Thyroid gland (tissue), 4 donors: ENCODE measurements around the gene GALNTL6. TPM values are rescaled to one million over a fixed set of nuclear protein-coding genes. Genes with fewer than 3 reads are reported as not detected.

Experiments
- DNase-seq, 2 donors: peaks; one replicate each; pipeline ENCODE4 v3.0.0-alpha.2; 2019
- H3K27ac ChIP-seq, 3 donors: fragments of 200-600 bp; sonication (generic); 1 replicate in 2 of 3; 2 replicates in 1 of 3; pipeline ENCODE4 v1.5.1; 2016 to 2019; ENCODE audit warnings: mild to moderate bottlenecking in 1 of 3, moderate library complexity in 1 of 3
- H3K27me3 ChIP-seq: fragments of 200-600 bp; sonication (generic); one replicate; pipeline ENCODE4 v1.5.1; 2019
- H3K36me3 ChIP-seq, 2 donors: fragments of 200-600 bp; sonication (generic); one replicate each; pipeline ENCODE4 v1.5.1; 2016 to 2019
- H3K4me1 ChIP-seq, 2 donors: fragments of 200-600 bp; sonication (generic); one replicate each; pipeline ENCODE4 v1.5.1; 2017 to 2019
- H3K4me3 ChIP-seq, 3 donors: fragments of 200-600 bp; sonication (generic); replicated peaks in 1 of 3; 1 replicate in 2 of 3; 2 replicates in 1 of 3; pipeline ENCODE4 v1.5.1; 2016; ENCODE audit warnings: mild to moderate bottlenecking in 1 of 3
- H3K9me3 ChIP-seq: fragments of 200-600 bp; sonication (generic); one replicate; pipeline ENCODE4 v1.5.1; 2017
- POLR2A ChIP-seq, 2 donors: fragments of 450-650 bp; IDR thresholded peaks; one replicate each; pipeline ENCODE4 v1.6.1; 2017; ENCODE audit warnings: antibody characterized with exemption in 2 of 2, mild to moderate bottlenecking in 2 of 2, moderate library complexity in 1 of 2
- WGBS, 2 donors: methylation state at CpG; one replicate each; pipeline ENCODE4 v1.1.5; 2017; 5-methylcytosine and 5-hydroxymethylcytosine counted together
- intact Hi-C: fragments of 100-400 bp; cut with DNase I; formaldehyde crosslinking; loops from one replicate; pipeline ENCODE4 v1.15.1; 2023
- total RNA-seq, 4 donors: library from RNA; depleted of rRNA; stranded (reverse); fragments of >200 nt; gene quantifications; one replicate each; pipeline ENCODE4 v1.2.3, GENCODE V29; 2016
- TF ChIP-seq, protein P1 (sequence below), 6 experiments: fragments of 200-600 bp in 3 of 6; fragments of 450-650 bp in 3 of 6; sonication (generic) in 3 of 6; IDR thresholded peaks; one replicate each; pipeline ENCODE4 v1.5.1; 2016 to 2019; ENCODE audit warnings: antibody characterized with exemption in 6 of 6, mild to moderate bottlenecking in 2 of 6, inconsistent platforms in 1 of 6, moderate library complexity in 1 of 6

GALNTL6 gene
- total RNA-seq, 4 donors from 2014 or later: not detected

DNA sequence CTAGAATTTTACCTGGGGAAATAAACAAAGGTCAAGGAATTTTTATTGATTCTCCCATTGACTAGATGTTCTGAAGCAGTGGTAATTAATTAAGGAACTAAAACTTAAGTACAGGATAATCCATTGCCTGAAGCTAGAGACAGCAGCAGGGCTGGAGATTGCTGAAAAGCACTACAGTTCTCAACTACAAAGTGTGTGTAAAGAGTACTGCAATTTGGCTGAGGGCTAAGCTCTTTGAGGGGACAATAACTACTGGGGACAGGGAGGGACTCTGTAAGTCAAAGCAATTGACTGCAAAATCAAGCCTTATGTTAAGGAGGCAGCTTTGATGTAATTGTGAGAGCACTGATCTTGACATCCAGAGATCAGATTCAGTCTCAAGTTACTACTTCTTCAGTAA lies 260.4 kb downstream of the GALNTL6 start:
- no peak overlapping the region for H3K27ac ChIP-seq
- intact Hi-C loops: no loop called here
- no peak for DNase-seq
- H3K36me3 ChIP-seq: no peaks in the 10 kb centered on the region
- H3K4me3 ChIP-seq: no peak overlapping the region
- no peaks in the 10 kb centered on the region for H3K4me1 ChIP-seq
- no peaks in the 10 kb centered on the region for H3K9me3 ChIP-seq
- no peaks in the 10 kb centered on the region for H3K27me3 ChIP-seq
- no peak for TF ChIP-seq POLR2A (IDR thresholded peaks at IDR 0.05)
- TF ChIP-seq, protein P1, sequence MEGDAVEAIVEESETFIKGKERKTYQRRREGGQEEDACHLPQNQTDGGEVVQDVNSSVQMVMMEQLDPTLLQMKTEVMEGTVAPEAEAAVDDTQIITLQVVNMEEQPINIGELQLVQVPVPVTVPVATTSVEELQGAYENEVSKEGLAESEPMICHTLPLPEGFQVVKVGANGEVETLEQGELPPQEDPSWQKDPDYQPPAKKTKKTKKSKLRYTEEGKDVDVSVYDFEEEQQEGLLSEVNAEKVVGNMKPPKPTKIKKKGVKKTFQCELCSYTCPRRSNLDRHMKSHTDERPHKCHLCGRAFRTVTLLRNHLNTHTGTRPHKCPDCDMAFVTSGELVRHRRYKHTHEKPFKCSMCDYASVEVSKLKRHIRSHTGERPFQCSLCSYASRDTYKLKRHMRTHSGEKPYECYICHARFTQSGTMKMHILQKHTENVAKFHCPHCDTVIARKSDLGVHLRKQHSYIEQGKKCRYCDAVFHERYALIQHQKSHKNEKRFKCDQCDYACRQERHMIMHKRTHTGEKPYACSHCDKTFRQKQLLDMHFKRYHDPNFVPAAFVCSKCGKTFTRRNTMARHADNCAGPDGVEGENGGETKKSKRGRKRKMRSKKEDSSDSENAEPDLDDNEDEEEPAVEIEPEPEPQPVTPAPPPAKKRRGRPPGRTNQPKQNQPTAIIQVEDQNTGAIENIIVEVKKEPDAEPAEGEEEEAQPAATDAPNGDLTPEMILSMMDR (IDR thresholded peaks at IDR 0.05): no peak

DNA sequence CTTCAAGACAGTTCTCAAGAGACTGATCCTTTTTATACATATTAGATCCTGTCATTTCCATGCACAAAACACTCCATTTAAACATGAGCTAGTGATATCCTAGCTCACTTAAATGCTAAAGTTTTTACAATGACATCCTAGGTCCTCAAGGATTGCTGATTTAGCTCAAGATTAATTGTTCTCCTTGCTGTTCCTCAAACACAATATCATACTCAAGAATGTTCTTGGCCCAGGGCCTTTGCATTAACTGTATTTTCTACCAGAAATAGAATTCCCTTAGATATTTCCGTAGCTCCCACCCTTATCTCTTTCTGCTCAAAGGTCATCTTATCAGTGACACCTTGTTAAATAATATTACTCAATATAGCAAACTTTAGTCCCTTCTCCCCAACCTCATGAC lies 270.1 kb downstream of the GALNTL6 start:
- Histone ChIP-seq H3K9me3 (no peaks in the 10 kb centered on the region), H3K4me1 (no peaks in the 10 kb centered on the region), H3K36me3 (no peaks in the 10 kb centered on the region), H3K27me3 (no peaks in the 10 kb centered on the region), H3K27ac (no peak overlapping the region), H3K4me3 (no peak overlapping the region)
- DNase-seq: no peak
- intact Hi-C loops: no loop called here
- TF ChIP-seq POLR2A (IDR thresholded peaks at IDR 0.05): no peak
- TF ChIP-seq, protein P1 (IDR thresholded peaks at IDR 0.05): no peak
- WGBS, 2 donors: 73 to 80% methylated on average over 1 of the region's 1 CpG

DNA sequence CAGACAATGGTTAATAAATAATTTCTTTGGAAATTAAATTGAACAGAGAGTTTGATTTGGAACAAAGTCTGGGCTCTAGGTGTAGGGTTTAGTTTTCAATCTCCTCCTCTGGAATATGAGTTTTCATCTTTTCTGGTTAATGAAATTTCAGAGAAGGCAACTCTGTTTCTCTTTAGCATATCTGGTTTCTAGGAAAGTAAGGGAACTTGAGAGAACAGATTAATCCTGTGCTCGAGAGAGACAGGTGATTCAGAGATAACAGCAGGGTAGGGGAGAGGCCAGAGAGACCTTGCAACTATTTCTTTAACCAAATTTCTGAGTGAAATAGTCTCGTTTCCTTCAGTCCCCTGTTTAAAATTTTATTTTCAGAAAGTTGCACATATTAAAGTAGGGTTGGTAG lies 275.4 kb downstream of the GALNTL6 start:
- 48 to 57% methylated on average over 2 of the region's 2 CpGs for WGBS, 2 donors
- Histone ChIP-seq H3K4me1 (no peaks in the 10 kb centered on the region), H3K27ac (no peak overlapping the region), H3K4me3 (no peak overlapping the region), H3K9me3 (no peaks in the 10 kb centered on the region), H3K36me3 (no peaks in the 10 kb centered on the region), H3K27me3 (no peaks in the 10 kb centered on the region)
- TF ChIP-seq POLR2A (IDR thresholded peaks at IDR 0.05): no peak
- TF ChIP-seq, protein P1 (IDR thresholded peaks at IDR 0.05): no peak
- intact Hi-C loops: no loop called here
- DNase-seq: no peak

DNA sequence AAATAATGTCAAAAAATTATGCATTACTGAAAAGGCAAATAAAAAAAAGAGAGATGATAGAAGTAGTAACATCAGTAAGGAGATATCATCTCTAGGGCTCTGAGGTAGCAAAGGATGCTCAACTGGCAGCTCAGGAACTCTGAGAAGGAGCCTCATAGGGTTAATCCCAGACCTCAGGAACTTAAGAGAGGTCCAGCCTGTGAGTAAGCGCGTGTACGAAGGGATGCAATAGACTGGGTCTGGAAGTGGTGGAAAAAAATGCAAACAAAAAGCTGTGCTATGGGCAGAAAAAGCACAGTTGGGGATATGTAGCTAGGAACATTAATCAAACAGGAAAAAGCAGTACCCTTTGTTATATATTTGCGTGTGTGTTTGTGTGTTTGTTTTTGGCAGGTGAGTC lies 282.0 kb downstream of the GALNTL6 start:
- Histone ChIP-seq H3K27ac (no peak overlapping the region), H3K36me3 (no peaks in the 10 kb centered on the region), H3K27me3 (no peaks in the 10 kb centered on the region), H3K9me3 (no peaks in the 10 kb centered on the region), H3K4me3 (no peak overlapping the region), H3K4me1 (no peaks in the 10 kb centered on the region)
- TF ChIP-seq, protein P1 (IDR thresholded peaks at IDR 0.05): no peak
- no peak for TF ChIP-seq POLR2A (IDR thresholded peaks at IDR 0.05)
- 45 to 47% methylated on average over 4 of the region's 4 CpGs for WGBS, 2 donors
- intact Hi-C loops: no loop called here
- no peak for DNase-seq

DNA sequence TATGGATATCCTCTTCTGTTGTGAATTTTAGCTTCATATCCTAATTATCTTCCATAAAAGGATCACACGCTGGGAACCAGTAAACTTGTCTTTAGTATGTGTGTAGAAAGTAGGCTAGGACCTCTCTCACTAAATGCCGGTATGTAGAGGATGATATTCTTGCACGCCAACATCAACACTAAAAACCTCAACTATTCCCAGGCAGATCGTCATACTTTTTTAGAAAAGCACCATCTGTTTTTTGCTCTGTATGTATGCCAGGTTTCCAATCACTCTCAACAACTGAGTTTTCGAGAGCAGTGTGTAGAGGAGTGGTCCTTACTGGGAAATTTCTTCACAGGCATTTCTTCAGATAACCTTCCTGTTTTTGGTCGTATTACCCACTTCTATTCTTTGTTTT lies 283.6 kb downstream of the GALNTL6 start:
- WGBS, 2 donors: 76 to 83% methylated on average over 6 of the region's 6 CpGs
- intact Hi-C loops: no loop called here
- Histone ChIP-seq H3K36me3 (no peaks in the 10 kb centered on the region), H3K27ac (no peak overlapping the region), H3K4me1 (no peaks in the 10 kb centered on the region), H3K9me3 (no peaks in the 10 kb centered on the region), H3K27me3 (no peaks in the 10 kb centered on the region), H3K4me3 (no peak overlapping the region)
- no peak for TF ChIP-seq POLR2A (IDR thresholded peaks at IDR 0.05)
- TF ChIP-seq, protein P1 (IDR thresholded peaks at IDR 0.05): no peak
- DNase-seq: no peak
